IMR-90 (cell line): Measurements from ENCODE around the gene CCDC88A. TPM values are rescaled to one million over a fixed set of nuclear protein-coding genes. Genes with fewer than 3 reads are reported as not detected.

ENCODE experiments used
- ATAC-seq: fragments of 200-7000 bp; cut with Tn5 transposase; 2 replicates; pipeline ENCODE4 v1.9.1; 2020; ENCODE audit warnings: low read depth, mild to moderate bottlenecking, moderate library complexity
- BruUV-seq: library from RNA; stranded (reverse); fragments of 400-500 nt; replicated peaks from 2 replicates; lab custom pipeline; 2021; lab: Mats Ljungman, UMichigan
- CTCF ChIA-PET: fragments of 300-600 bp; formaldehyde crosslinking; extraction: SDS; loops from one replicate; lab custom pipeline; 2021; ENCODE audit warnings: antibody characterized with exemption; lab: Yijun Ruan, JAX
- POLR2A ChIA-PET: fragments of 300-600 bp; sonication (Branson Sonifier 250); formaldehyde crosslinking; loops from one replicate; lab custom pipeline; 2022; ENCODE audit warnings: antibody characterized with exemption; ENCODE audit not compliant: unreplicated experiment; lab: Charles Lee
- DNase-seq: peaks from one replicate; pipeline ENCODE4 v3.0.0; 2013
- H2AFZ ChIP-seq: replicated peaks from 2 replicates; pipeline ENCODE3; 2013; ENCODE audit warnings: low read length, mild to moderate bottlenecking; ENCODE audit not compliant: poor library complexity
- H2AK5ac ChIP-seq: 2 replicates; pipeline ENCODE4 v1.6.1; 2013; ENCODE audit warnings: low read depth, low read length, inconsistent platforms
- H2AK9ac ChIP-seq: replicated peaks from 2 replicates; pipeline ENCODE3; 2013; ENCODE audit warnings: mild to moderate bottlenecking, low read depth, low read length, moderate library complexity; ENCODE audit not compliant: poor library complexity
- H2BK120ac ChIP-seq: 2 replicates; pipeline ENCODE4 v1.6.1; 2013; ENCODE audit warnings: low read depth, low read length, inconsistent platforms
- H2BK15ac ChIP-seq: 3 replicates; pipeline ENCODE4 v1.6.1; 2013; ENCODE audit warnings: low read depth, low read length, inconsistent platforms
- H2BK20ac ChIP-seq: 2 replicates; pipeline ENCODE4 v1.6.1; 2013; ENCODE audit warnings: low read depth, mild to moderate bottlenecking, inconsistent platforms, low read length, moderate library complexity
- H2BK5ac ChIP-seq: 2 replicates; pipeline ENCODE4 v1.6.1; 2013; ENCODE audit warnings: mild to moderate bottlenecking, low read depth, low read length, inconsistent platforms; ENCODE audit not compliant: poor library complexity, severe bottlenecking
- H3K14ac ChIP-seq: replicated peaks from 2 replicates; pipeline ENCODE4 v1.6.1; 2013; ENCODE audit warnings: low read depth, low read length, inconsistent platforms
- H3K18ac ChIP-seq: 2 replicates; pipeline ENCODE4 v1.6.1; 2013; ENCODE audit warnings: low read depth, low read length, control low read depth
- H3K23ac ChIP-seq: 2 replicates; pipeline ENCODE4 v1.6.1; 2013; ENCODE audit warnings: low read depth, low read length, inconsistent platforms
- H3K27ac ChIP-seq: 2 replicates; pipeline ENCODE4 v1.5.1; 2013; ENCODE audit warnings: mild to moderate bottlenecking, control low read depth, low read length; ENCODE audit not compliant: insufficient read depth
- H3K27me3 ChIP-seq: 2 replicates; pipeline ENCODE4 v1.6.1; 2013; ENCODE audit warnings: low read length; ENCODE audit not compliant: control insufficient read depth, insufficient read depth
- H3K36me3 ChIP-seq: 2 replicates; pipeline ENCODE4 v1.6.1; 2013; ENCODE audit warnings: low read length, mixed read lengths; ENCODE audit not compliant: control insufficient read depth, insufficient read depth
- H3K4ac ChIP-seq: 2 replicates; pipeline ENCODE4 v1.6.1; 2013; ENCODE audit warnings: low read depth, low read length, inconsistent platforms
- H3K4me1 ChIP-seq: 2 replicates; pipeline ENCODE4 v1.6.1; 2013; ENCODE audit warnings: low read length, mixed read lengths; ENCODE audit not compliant: control insufficient read depth, insufficient read depth
- H3K4me2 ChIP-seq: 2 replicates; pipeline ENCODE4 v1.6.1; 2013; ENCODE audit warnings: low read depth, mild to moderate bottlenecking, control low read depth, low read length, moderate library complexity
- H3K4me3 ChIP-seq: 2 replicates; pipeline ENCODE4 v1.5.1; 2013; ENCODE audit warnings: low read depth, mild to moderate bottlenecking, control low read depth, low read length, moderate library complexity; ENCODE audit not compliant: insufficient read depth
- H3K56ac ChIP-seq: 2 replicates; pipeline ENCODE4 v1.6.1; 2013; ENCODE audit warnings: low read length, inconsistent platforms; ENCODE audit not compliant: insufficient read depth; ENCODE audit errors: extremely low read depth
- H3K79me1 ChIP-seq, 2 experiments: 2 replicates each; pipeline ENCODE4 v1.6.1; 2013; ENCODE audit warnings: low read length in 2 of 2, inconsistent platforms in 1 of 2, low read depth in 1 of 2
- H3K9ac ChIP-seq: 2 replicates; pipeline ENCODE4 v1.6.1; 2013; ENCODE audit warnings: low read depth, low read length, control low read depth
- H3K9me1 ChIP-seq: 2 replicates; pipeline ENCODE4 v1.6.1; 2013; ENCODE audit warnings: low read length, inconsistent platforms; ENCODE audit not compliant: insufficient read depth
- H3K9me3 ChIP-seq: 2 replicates; pipeline ENCODE4 v1.6.1; 2013; ENCODE audit warnings: low read length; ENCODE audit not compliant: control insufficient read depth, insufficient read depth
- H4K20me1 ChIP-seq: 2 replicates; pipeline ENCODE4 v1.6.1; 2013; ENCODE audit warnings: low read length, inconsistent platforms; ENCODE audit not compliant: insufficient read depth
- H4K5ac ChIP-seq: 2 replicates; pipeline ENCODE4 v1.6.1; 2013; ENCODE audit warnings: mild to moderate bottlenecking, low read depth, low read length, control low read depth
- H4K8ac ChIP-seq, 2 experiments: 2 replicates each; pipeline ENCODE4 v1.6.1; 2013; ENCODE audit warnings: low read depth in 2 of 2, low read length in 2 of 2, control low read depth in 1 of 2, inconsistent platforms in 1 of 2
- H4K91ac ChIP-seq: 2 replicates; pipeline ENCODE4 v1.6.1; 2013; ENCODE audit warnings: low read depth, low read length, inconsistent platforms; ENCODE audit not compliant: insufficient read depth
- ELK1 ChIP-seq: fragments of 150-350 bp; IDR thresholded peaks from 2 replicates; pipeline ENCODE4 v1.6.1; 2016; ENCODE audit warnings: low read depth, mild to moderate bottlenecking, low read length, moderate library complexity, borderline replicate concordance
- MAFK ChIP-seq: IDR thresholded peaks from 2 replicates; pipeline ENCODE4 v1.6.1; 2012; ENCODE audit warnings: low read depth, low read length, improper control_type of control experiment
- MAZ ChIP-seq: IDR thresholded peaks from 2 replicates; pipeline ENCODE4 v1.6.1; 2012; ENCODE audit warnings: low read depth, mild to moderate bottlenecking, low read length, improper control_type of control experiment, moderate library complexity, borderline replicate concordance
- WGBS, 2 experiments: methylation state at CpG; one replicate each; pipeline versions ENCODE4 v1.1.5 to v1.1.7; 2013; ENCODE audit warnings: missing lambda C conversion rate in 2 of 2; ENCODE audit not compliant: insufficient read length in 1 of 2; ENCODE audit errors: extremely low coverage in 2 of 2; 5-methylcytosine and 5-hydroxymethylcytosine counted together
- dilution Hi-C: fragments of 300-500 bp; cut with HindIII; formaldehyde crosslinking; loops from one replicate; pipeline ENCODE4 v1.14.3; 2018; ENCODE audit warnings: low sequenced_read_pairs; ENCODE audit not compliant: unreplicated experiment
- in situ Hi-C: fragments of 300-500 bp; cut with MboI; formaldehyde crosslinking; loops from 3 replicates; pipeline ENCODE4 v1.14.3; 2019; ENCODE audit warnings: low sequenced_read_pairs, inconsistent platforms, mixed read lengths
- intact Hi-C: fragments of 100-400 bp; cut with micrococcal nuclease; formaldehyde crosslinking; loops from 2 replicates; pipeline ENCODE4 v1.10.0; 2022
- polyA plus RNA-seq, 3 experiments: library from polyadenylated mRNA; depleted of rRNA; stranded (reverse); fragments of >200 nt; gene quantifications; 2 replicates each; pipeline ENCODE4 v1.2.3, GENCODE V29; 2012; ENCODE audit warnings: low replicate concordance in 1 of 3
- total RNA-seq: library from RNA; depleted of rRNA; stranded (reverse); fragments of >200 nt; gene quantifications from 2 replicates; pipeline ENCODE4 v1.2.3, GENCODE V29; 2012

CCDC88A gene
- total and polyA plus RNA-seq, 2 of the 4 experiments (the other 2 are of a cell fraction): 15.6 to 63.8 TPM

DNA sequence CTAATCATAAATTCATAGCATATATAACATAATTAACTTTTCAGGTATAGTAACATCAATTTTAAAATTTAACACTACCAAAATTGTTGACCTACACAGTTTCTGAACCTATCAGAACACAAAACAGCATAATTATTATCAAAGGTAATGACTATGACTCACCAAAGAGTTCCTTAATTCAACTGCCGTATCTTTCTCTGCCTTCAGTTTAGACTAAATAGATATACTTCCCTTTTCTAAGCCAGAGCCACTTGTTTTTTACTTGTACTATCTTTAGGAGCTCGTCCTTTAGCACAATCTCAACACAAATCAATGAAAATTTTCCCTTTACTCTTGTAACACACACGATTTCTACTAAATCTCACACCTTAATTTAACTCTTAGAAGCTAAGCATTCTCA is 54.4 kb downstream of the CCDC88A start:
- Histone ChIP-seq H2BK5ac (no peak overlapping the region), H3K56ac (no peak overlapping the region), H3K36me3 (no peaks in the 10 kb centered on the region), H4K8ac (no peak overlapping the region), H2BK120ac (no peak overlapping the region), H3K18ac (no peak overlapping the region), H3K4me2 (no peak overlapping the region), H2AK5ac (no peak overlapping the region), H3K23ac (no peak overlapping the region), H3K4me1 (no peaks in the 10 kb centered on the region; the same call in none of the 2 replicates), H3K4ac (no peak overlapping the region), H2BK15ac (no peak overlapping the region), H4K20me1 (no peaks in the 10 kb centered on the region), H3K9ac (no peak overlapping the region), H4K91ac (no peak overlapping the region), H4K5ac (no peak overlapping the region), H3K27ac (no peak overlapping the region), H2BK20ac (no peak overlapping the region), H3K4me3 (no peak overlapping the region), H2AFZ (no peak overlapping the region), H3K9me1 (no peaks in the 10 kb centered on the region; the same call in 1 of the 2 replicates), H3K14ac (no peak overlapping the region), H3K27me3 (no peaks in the 10 kb centered on the region), H3K79me1 (no peaks in the 10 kb centered on the region; a peak in 1 of 4 replicates), H3K9me3 (no peaks in the 10 kb centered on the region), H2AK9ac (no peak overlapping the region)
- DNase-seq: peak; percentile 0
- CTCF ChIA-PET: interaction anchor here (0.7 to 1.3 kb wide), 3 partner anchors 13 to 22 kb away, joined by 3 to 5 read pairs (median 4); no protein-coding TSS in a partner anchor
- intact Hi-C loops (no loop called here), in situ Hi-C loops (no loop called here), dilution Hi-C loops (no loop called here)
- POLR2A ChIA-PET: no interaction called here
- no peak for ATAC-seq
- BruUV-seq: no TSS peak
- TF ChIP-seq MAZ: no peak
- TF ChIP-seq MAFK: no peak
- TF ChIP-seq ELK1: no peak
- WGBS, 2 experiments: 100% methylated on average over 1 of the region's 3 CpGs
